Measurements from ENCODE around the gene INTS1. TPM values are rescaled to one million over a fixed set of nuclear protein-coding genes. Genes with fewer than 3 reads are reported as not detected.
A peak's percentile ranks its signal among the peaks of the same experiment; 100 is the strongest.

The INTS1 gene, protein sequence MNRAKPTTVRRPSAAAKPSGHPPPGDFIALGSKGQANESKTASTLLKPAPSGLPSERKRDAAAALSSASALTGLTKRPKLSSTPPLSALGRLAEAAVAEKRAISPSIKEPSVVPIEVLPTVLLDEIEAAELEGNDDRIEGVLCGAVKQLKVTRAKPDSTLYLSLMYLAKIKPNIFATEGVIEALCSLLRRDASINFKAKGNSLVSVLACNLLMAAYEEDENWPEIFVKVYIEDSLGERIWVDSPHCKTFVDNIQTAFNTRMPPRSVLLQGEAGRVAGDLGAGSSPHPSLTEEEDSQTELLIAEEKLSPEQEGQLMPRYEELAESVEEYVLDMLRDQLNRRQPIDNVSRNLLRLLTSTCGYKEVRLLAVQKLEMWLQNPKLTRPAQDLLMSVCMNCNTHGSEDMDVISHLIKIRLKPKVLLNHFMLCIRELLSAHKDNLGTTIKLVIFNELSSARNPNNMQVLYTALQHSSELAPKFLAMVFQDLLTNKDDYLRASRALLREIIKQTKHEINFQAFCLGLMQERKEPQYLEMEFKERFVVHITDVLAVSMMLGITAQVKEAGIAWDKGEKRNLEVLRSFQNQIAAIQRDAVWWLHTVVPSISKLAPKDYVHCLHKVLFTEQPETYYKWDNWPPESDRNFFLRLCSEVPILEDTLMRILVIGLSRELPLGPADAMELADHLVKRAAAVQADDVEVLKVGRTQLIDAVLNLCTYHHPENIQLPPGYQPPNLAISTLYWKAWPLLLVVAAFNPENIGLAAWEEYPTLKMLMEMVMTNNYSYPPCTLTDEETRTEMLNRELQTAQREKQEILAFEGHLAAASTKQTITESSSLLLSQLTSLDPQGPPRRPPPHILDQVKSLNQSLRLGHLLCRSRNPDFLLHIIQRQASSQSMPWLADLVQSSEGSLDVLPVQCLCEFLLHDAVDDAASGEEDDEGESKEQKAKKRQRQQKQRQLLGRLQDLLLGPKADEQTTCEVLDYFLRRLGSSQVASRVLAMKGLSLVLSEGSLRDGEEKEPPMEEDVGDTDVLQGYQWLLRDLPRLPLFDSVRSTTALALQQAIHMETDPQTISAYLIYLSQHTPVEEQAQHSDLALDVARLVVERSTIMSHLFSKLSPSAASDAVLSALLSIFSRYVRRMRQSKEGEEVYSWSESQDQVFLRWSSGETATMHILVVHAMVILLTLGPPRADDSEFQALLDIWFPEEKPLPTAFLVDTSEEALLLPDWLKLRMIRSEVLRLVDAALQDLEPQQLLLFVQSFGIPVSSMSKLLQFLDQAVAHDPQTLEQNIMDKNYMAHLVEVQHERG (N-terminal part only)
- 43.3 and 49.5 TPM in 2 replicates for total RNA-seq (2014; rRNA removed; shearing (Covaris generic))

DNA sequence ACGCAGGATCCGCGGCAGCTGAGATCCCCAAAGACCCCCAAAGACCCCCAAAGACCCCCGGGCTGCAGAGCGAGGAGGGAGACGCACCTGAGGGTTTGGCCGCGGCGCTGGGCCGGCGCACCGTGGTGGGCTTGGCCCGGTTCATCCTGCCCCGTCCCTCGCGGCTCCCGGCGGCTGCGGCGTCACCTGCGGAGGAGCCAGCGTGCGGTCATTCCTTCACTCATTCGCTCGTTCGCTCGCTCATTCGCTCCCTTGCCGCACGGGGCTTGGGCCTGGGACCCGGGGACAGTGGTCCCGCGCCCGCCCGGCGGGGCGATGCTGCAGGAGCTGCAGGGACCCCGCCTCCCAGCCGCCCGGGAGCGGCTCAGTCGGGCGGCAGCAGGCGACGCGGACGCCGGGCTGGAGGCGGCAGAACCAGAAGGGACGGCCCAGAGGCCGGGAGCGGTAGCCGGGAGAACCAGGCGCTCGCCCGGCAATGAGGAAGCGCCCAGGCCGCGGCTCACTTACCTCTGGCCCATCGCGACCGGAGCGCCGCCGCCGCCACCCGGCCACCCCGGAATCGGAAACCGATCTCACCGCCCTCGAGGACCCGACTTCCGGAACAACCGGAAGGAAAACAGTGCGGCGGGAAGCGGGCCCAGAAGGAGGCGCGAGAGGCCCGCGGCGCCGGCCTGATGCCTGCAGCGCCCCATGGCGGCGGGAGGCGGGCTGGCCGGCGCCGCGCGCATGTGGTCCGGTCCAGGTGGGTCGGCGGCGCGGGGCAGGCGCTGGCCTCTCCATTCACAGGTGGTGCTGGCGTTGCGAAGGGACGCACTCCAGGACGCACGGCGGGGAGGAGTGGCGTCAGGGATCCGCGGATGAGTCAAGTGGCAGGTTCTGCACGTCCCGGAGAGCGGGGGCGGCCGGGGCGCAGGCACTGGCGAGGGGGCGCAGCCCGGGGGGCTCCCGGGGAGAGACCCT is at the start of gene INTS1:
TSS of gene INTS1 (minus strand) at position 574 of the 960 bp plus-strand sequence. CDS start at position 145, 429 bp downstream.
- peak; percentile 93 for DNase-seq (ENCODE audit: low read depth)

DNA sequence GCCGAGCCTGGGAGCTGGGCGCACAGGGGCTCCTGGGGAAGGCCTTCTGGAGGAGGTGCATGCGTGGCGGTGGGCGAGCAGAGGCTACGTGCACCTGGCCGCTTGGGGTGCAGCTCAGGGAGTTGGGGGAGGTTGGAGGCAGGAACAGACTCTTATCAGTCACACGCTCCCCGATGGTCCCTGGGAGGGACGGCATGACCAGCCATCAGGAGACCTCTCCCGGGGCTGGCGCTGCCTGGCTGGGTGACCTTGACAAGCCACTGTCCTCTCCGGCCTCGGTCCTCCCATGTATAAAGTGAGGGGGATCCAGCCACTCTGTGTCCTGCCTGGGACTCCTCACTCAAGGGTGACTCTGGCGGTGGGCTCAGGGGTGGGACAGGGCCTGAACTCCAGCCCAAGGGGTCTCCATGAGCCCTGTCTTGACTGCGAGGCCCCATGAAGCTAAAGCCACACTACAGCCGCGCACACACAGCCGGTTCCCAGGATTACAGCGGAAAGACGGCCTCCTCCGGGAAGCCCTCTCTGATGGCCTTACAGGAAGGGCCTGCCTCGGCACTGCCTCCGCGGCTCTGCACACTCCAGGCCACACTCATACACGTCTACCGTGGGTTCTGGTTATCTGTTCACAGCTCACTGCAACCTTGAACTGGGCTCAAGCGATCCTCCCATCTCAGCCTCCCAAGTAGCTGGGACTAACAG is 49.5 kb upstream of the INTS1 start:
- no peak for DNase-seq (ENCODE audit: low read depth)

- DNase-seq (ENCODE audit: low read depth) = no peak
Measured at GRCh38 chr7:1552200-1552599, 48.0 kb upstream of the INTS1 start.

- no peak for DNase-seq (ENCODE audit: low read depth)
Measured at GRCh38 chr7:1550846-1551155, 46.6 kb upstream of the INTS1 start.

DNA sequence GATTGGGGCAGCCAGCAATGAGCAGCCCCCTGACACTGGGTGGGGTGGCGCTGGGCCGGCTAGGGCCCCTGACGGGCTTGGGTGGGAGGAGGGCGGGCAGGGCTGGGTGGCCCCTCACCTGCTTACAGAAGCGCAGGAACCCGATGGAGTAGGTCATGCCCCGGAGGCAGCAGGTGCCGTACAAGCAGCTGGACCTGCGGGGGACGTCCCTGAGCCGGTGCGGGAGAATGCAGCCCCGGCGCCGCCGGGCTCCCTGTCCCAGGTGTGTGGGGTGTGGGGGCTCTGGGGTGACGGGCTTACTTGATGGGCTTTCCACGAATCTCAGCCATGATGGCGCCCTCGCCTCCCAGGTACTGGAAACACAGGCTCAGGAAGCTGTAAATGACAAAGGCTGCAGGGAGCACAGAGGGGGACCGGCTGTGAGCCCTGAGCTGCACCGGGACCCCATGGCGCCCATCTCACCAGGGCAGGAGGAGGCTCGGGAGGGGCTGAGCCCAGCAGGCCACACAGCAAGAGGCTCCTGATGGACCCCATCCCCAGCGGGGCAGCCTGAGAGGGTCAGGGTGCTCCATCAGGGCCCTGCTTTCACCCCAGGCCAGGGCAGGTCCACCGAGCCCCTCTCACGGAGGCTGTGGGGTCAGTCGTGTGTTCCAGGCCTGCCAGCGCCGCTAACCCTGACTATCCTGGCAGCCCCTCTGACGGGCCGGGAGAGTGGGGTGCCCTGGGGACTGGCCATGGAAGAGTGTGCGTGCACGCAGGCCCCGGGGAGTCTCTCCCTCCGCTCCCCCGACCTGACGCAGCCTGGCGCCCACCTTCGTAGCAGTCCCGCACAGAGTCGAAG is 46.0 kb upstream of the INTS1 start:
- DNase-seq (ENCODE audit: low read depth) = no peak

GRCh38 chr7:1549357-1550004 is 45.3 kb upstream of the INTS1 start:
- no peak for DNase-seq (ENCODE audit: low read depth)

DNA sequence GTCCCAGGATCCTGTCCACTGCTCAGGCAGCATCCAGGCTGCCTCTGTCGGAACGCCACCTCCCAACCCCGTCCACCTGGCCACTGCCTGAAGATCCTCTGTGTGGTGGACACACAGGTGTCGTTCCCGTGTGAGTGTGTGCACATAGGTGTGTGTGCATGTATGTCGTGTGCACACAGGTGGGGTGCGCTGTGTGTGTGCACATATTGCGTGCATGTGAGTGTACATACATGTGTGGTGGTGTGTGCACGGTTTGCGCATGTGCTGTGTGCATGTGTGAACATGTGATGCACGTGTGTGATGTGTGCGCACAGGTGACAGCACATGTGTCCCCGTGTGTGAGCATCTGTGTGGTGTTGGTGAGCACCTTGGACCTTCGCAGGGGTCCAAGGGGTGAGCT is 44.8 kb upstream of the INTS1 start:
- no peak for DNase-seq (ENCODE audit: low read depth)

GRCh38 chr7:1548438-1548831 is 44.2 kb upstream of the INTS1 start:
- DNase-seq (ENCODE audit: low read depth) = peak; percentile 54

DNA sequence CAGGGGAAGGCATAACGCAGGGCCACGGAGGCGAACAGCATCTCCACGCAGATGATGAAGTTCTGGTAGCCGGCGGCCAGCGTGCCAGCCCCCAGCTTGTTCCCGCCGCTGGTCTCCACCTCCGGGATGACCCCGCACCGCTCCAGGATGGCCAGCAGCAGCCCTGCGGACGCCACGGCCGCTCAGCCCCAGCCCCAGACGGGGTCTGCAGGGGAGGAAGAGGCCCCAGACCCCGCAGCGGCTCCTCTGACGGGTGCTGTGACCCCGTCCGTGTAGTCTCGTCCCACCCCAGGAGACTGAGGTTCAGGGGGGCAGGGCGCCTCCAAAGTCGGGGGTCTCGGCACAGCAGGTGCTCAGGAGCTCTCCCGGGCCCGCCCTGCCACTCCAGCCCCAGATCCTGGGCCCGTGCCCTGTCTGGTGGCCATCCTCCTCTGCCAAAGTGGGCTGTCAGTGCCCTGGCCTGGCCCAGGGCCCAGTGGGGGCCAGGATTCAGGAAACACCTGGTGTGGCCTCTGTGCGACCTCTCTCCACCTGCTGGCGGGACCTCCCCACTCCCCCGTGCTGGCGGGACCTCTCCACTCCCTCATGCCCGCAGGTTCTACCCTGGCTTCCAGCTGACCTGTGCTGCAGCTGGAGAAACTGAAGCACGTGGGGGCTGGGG is 43.7 kb upstream of the INTS1 start:
- no peak for DNase-seq (ENCODE audit: low read depth)

- DNase-seq (ENCODE audit: low read depth) = no peak
Measured at GRCh38 chr7:1546909-1547776, 43.0 kb upstream of the INTS1 start.

- no peak for DNase-seq (ENCODE audit: low read depth)
Measured at GRCh38 chr7:1546274-1546908, 42.2 kb upstream of the INTS1 start.

DNA sequence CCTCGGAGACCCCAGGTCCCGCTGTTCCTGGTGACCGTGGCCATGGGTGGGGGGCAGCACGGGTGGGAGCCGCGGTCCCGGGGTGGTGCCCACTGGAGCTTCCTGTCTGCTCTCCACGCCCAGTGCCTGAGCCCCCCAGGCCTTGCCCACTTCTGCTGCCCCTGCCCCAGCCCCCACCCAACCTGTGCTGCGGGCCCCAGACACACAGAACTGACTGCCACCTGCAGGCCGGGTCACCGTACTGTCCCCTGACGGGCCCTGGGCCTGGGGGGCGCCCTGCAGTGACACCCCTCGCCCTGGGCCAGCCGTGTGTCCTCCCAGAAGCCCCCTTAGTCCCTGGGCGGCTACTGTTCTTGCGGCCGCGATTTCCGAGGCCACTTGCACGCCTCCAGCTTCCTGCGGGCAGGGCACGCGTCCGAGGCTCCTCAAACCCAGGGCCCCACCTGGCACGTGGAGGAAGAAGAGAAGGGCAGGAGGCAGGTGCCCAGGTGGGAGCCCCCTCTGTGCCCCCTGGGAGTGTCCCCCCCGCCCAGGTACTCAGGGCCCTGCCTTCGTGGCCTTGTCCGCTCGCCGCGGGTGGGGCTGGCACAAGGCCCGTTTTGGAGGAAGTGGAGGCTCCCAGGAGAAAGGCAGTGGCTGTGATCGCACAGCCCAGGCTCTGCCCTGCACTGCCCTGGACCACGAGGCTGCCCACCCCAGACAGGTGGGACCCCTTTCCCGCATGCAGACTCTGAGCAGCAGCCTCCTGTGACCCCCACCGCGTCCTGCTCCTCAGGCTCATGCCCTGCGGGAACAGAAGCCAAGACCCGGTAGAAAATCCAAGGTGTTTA is 41.4 kb upstream of the INTS1 start:
- DNase-seq (ENCODE audit: low read depth) = no peak

DNA sequence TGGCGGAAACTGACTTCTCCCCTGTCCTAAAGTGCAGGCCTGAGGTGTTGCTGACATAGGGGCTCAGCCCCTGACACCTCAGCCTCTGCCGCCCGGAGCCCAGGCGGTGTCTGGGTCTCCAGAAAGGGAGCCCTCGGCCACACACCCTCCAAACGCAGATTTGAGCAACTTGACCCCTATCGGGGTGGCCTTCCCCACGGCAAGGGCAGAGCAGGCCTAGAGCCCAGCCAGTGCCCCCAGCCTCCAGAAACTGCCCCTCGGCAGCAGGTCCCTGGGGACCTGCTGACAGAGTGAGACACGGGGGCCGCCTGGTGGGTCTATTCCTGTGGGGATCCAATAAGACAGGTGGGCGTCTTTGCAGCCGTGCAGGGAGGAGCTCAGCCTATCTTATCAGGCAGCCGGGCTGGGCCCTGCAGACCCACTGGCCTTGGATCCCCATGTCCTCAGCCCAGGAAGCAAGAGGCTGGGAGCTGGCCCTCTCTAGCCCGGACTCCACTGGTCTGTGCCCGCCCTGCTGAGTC is 40.8 kb upstream of the INTS1 start:
- no peak for DNase-seq (ENCODE audit: low read depth)

GRCh38 chr7:1544178-1544895 is 40.1 kb upstream of the INTS1 start:
- no peak for DNase-seq (ENCODE audit: low read depth)

GRCh38 chr7:1543826-1544177 is 39.6 kb upstream of the INTS1 start:
- DNase-seq (ENCODE audit: low read depth) = no peak
